Karpas-422 (cell line): Measurements from ENCODE around the gene CYP2A13. TPM values are rescaled to one million over a fixed set of nuclear protein-coding genes. Genes with fewer than 3 reads are reported as not detected.

Experiments used
- DNase-seq: peaks from one replicate; pipeline ENCODE4 v3.0.0-alpha.2; 2015
- H2AFZ ChIP-seq: fragments of 200-600 bp; sonication (generic); 2 replicates; pipeline ENCODE4 v1.6.1; 2014; ENCODE audit warnings: antibody characterized with exemption, low read length, mixed read lengths
- H3K27ac ChIP-seq: fragments of 200-600 bp; sonication (generic); 2 replicates; pipeline ENCODE4 v1.5.1; 2014; ENCODE audit warnings: mild to moderate bottlenecking, low read length, moderate library complexity
- H3K27me3 ChIP-seq: fragments of 200-600 bp; sonication (generic); 2 replicates; pipeline ENCODE4 v1.6.1; 2014; ENCODE audit warnings: low read length, mixed read lengths
- H3K36me3 ChIP-seq: fragments of 200-600 bp; sonication (generic); 2 replicates; pipeline ENCODE4 v1.6.1; 2014; ENCODE audit warnings: low read length, mixed read lengths; ENCODE audit not compliant: insufficient read depth
- H3K4me1 ChIP-seq: fragments of 200-600 bp; sonication (generic); 2 replicates; pipeline ENCODE4 v1.6.1; 2014; ENCODE audit warnings: mild to moderate bottlenecking, low read length, mixed read lengths
- H3K4me2 ChIP-seq: fragments of 200-600 bp; sonication (generic); 2 replicates; pipeline ENCODE4 v1.6.1; 2014; ENCODE audit warnings: low read length, low read depth, mild to moderate bottlenecking; ENCODE audit not compliant: poor library complexity, severe bottlenecking
- H3K4me3 ChIP-seq: fragments of 200-600 bp; sonication (generic); 2 replicates; pipeline ENCODE4 v1.5.1; 2014; ENCODE audit warnings: mild to moderate bottlenecking, antibody characterized with exemption, low read length, mixed read lengths
- H3K79me2 ChIP-seq: fragments of 200-600 bp; sonication (generic); 2 replicates; pipeline ENCODE4 v1.6.1; 2014; ENCODE audit warnings: mild to moderate bottlenecking, low read length, mixed read lengths
- H3K9ac ChIP-seq: fragments of 200-600 bp; sonication (generic); 2 replicates; pipeline ENCODE4 v1.6.0; 2014; ENCODE audit warnings: low read length
- H3K9me2 ChIP-seq: fragments of 200-600 bp; sonication (generic), shearing (Covaris generic); replicated peaks from 2 replicates; pipeline ENCODE4 v1.6.0; 2014; ENCODE audit warnings: mild to moderate bottlenecking, low read length, moderate library complexity; ENCODE audit not compliant: insufficient read depth
- H3K9me3 ChIP-seq: fragments of 300-700, 200-600 bp; sonication (generic); 2 replicates; pipeline ENCODE4 v1.6.1; 2014; ENCODE audit warnings: low read length, mixed read lengths
- H4K20me1 ChIP-seq: fragments of 200-600 bp; sonication (generic); 2 replicates; pipeline ENCODE4 v1.6.1; 2014; ENCODE audit warnings: mild to moderate bottlenecking, antibody characterized with exemption, low read length, low read depth; ENCODE audit not compliant: insufficient read depth
- total RNA-seq: library from RNA; depleted of rRNA; stranded (reverse); fragments of >200 nt; shearing (Covaris generic); gene quantifications from 2 replicates; pipeline ENCODE4 v1.2.3, GENCODE V29; 2014; ENCODE audit warnings: low replicate concordance; rRNA removed

Gene CYP2A13
- total RNA-seq, 1 experiment from 2014 or later: not detected

- Histone ChIP-seq H3K4me2 (no peak overlapping the region), H3K9me3 (no peaks in the 10 kb centered on the region), H3K9ac (no peak overlapping the region)
Measured at GRCh38 chr19:41136636-41137455, 48.6 kb downstream of the CYP2A13 start.

GRCh38 chr19:41144403-41144802, 56.2 kb downstream of the CYP2A13 start:
- Histone ChIP-seq H3K27ac (no peak overlapping the region), H3K9ac (no peak overlapping the region), H3K4me3 (no peak overlapping the region), H2AFZ (no peak overlapping the region), H3K27me3 (no peaks in the 10 kb centered on the region), H4K20me1 (no peaks in the 10 kb centered on the region), H3K79me2 (no peaks in the 10 kb centered on the region), H3K9me2 (no peaks in the 10 kb centered on the region), H3K36me3 (no peaks in the 10 kb centered on the region), H3K9me3 (no peaks in the 10 kb centered on the region), H3K4me1 (no peaks in the 10 kb centered on the region), H3K4me2 (no peak overlapping the region)
- DNase-seq: peak; percentile 91

More at GRCh38 chr19:41136636-41137455, 48.6 kb downstream of the CYP2A13 start:
- no peaks in the 10 kb centered on the region for H4K20me1 ChIP-seq
- no peak overlapping the region for H3K27ac ChIP-seq
- H3K79me2 ChIP-seq: no peaks in the 10 kb centered on the region
- no peaks in the 10 kb centered on the region for H3K9me2 ChIP-seq
- no peak overlapping the region for H2AFZ ChIP-seq
- H3K27me3 ChIP-seq: no peaks in the 10 kb centered on the region
- H3K4me3 ChIP-seq: no peak overlapping the region
- no peaks in the 10 kb centered on the region for H3K4me1 ChIP-seq
- DNase-seq: no peak
- no peaks in the 10 kb centered on the region for H3K36me3 ChIP-seq

Other genes starting within 250 kb of the CYP2A13 start
- gene CYP2A6, start 238.0 kb upstream of the CYP2A13 start, total RNA-seq: not detected in 2 replicates
- gene CYP2A7, start 206.2 kb upstream of the CYP2A13 start, total RNA-seq: not detected in 2 replicates
- not detected in 2 replicates for gene CYP2B6, start 97.2 kb upstream of the CYP2A13 start, total RNA-seq
- gene CYP2F1, start 26.0 kb downstream of the CYP2A13 start, total RNA-seq: not detected in 2 replicates
- gene CYP2S1, start 104.8 kb downstream of the CYP2A13 start, total RNA-seq: not detected in 2 replicates
- gene AXL, start 130.8 kb downstream of the CYP2A13 start, total RNA-seq: not detected in 2 replicates
- gene HNRNPUL1, start 175.9 kb downstream of the CYP2A13 start, total RNA-seq: 99.4 and 144 TPM in 2 replicates
- 15.5 and 17.3 TPM in 2 replicates for gene CCDC97, start 221.7 kb downstream of the CYP2A13 start, total RNA-seq